Midbrain (tissue), 1 donor: ENCODE results near the gene SRM.
"Not testable (repeated sequence)": the region's sequence is repeated elsewhere in the genome, so short reads cannot be mapped to it uniquely, and the experiment has no call there.

ENCODE experiments used
- DNase-seq: peaks from one replicate; lab custom pipeline; 2025; lab: John Stamatoyannopoulos, UW

SRM gene

GRCh38 chr1:11064942-11065341 is 5.1 kb upstream of the SRM start:
- no peak for DNase-seq

GRCh38 chr1:11063937-11064537 is 4.2 kb upstream of the SRM start:
- DNase-seq, result not testable (repeated sequence)

GRCh38 chr1:11062965-11063401 is 3.2 kb upstream of the SRM start:
- no peak for DNase-seq

- no peak for DNase-seq
Measured at GRCh38 chr1:11061652-11062365, 2.0 kb upstream of the SRM start.

GRCh38 chr1:11059155-11059967 is 457 bp downstream of the SRM start:
- no peak for DNase-seq

- DNase-seq, result no peak
Measured at GRCh38 chr1:11058595-11059154, 1.1 kb downstream of the SRM start.

GRCh38 chr1:11058026-11058425 is 1.8 kb downstream of the SRM start:
- no peak for DNase-seq

GRCh38 chr1:11057477-11057876 is 2.3 kb downstream of the SRM start:
- DNase-seq, result no peak

- DNase-seq, result no peak
Measured at GRCh38 chr1:11056504-11056903, 3.3 kb downstream of the SRM start.

GRCh38 chr1:11055676-11056075 is 4.1 kb downstream of the SRM start:
- no peak for DNase-seq

- no peak for DNase-seq
Measured at GRCh38 chr1:11054666-11055065, 5.2 kb downstream of the SRM start.

- DNase-seq, result no peak
Measured at GRCh38 chr1:11054181-11054580, 5.6 kb downstream of the SRM start.

- no peak for DNase-seq
Measured at GRCh38 chr1:11053758-11054137, 6.1 kb downstream of the SRM start.

- no peak for DNase-seq
Measured at GRCh38 chr1:11052839-11053757, 6.7 kb downstream of the SRM start.

GRCh38 chr1:11051781-11052511 is 7.9 kb downstream of the SRM start:
- no peak for DNase-seq

GRCh38 chr1:11051121-11051520 is 8.7 kb downstream of the SRM start:
- DNase-seq, result not testable (repeated sequence)

- DNase-seq, result no peak
Measured at GRCh38 chr1:11046625-11047365, 13.0 kb downstream of the SRM start, which contains the start of gene MASP2. Gene MASP2 (minus strand): TSS chr1:11047239. CDS start chr1:11047207, 32 bp downstream.

GRCh38 chr1:11046270-11046566 is 13.6 kb downstream of the SRM start:
- no peak for DNase-seq

GRCh38 chr1:11045428-11046269 is 14.2 kb downstream of the SRM start:
- DNase-seq, result no peak
